Measurements from ENCODE around the gene ZNF446.

The ZNF446 gene

DNA sequence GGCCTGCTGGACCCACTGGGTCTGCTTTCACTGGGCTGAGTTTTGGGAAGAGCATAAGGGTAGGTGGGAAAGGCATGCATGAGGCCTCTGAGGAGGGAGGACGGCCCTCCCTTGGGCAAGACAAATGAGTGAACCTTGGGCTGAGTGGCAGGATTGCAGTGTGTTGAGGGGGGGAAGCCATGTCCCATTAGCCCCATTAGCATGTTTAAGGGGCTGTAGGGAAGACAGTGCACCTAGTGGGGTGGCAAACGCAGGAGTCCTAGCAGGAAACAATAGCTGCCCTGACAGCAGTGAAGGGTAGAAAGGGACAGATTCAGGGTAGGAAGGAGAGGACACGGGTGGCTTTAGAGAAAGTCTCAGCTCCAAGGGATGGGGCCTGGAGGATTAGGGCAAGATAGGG, 46.6 kb downstream of the ZNF446 start:
- FAIRE-seq (no peak), DNase-seq (ENCODE audit: insufficient read length, low spot score) (no peak)
- no peak for TF ChIP-seq CTCF (IDR thresholded peaks at IDR 0.05; ENCODE audit: insufficient read depth, missing control alignments)

- no peak for TF ChIP-seq CTCF (IDR thresholded peaks at IDR 0.05; ENCODE audit: insufficient read depth, missing control alignments)
- no peak for DNase-seq (ENCODE audit: insufficient read length, low spot score)
- no peak for FAIRE-seq
Observed at GRCh38 chr19:58529405-58529804, 53.3 kb downstream of the ZNF446 start.

All from D721Med (cell line).